NCI-H1436 treated with DMSO at 0.1 percent for 48 hours (cell line): ENCODE results near the gene FBXL12.
A peak's percentile ranks its signal among the peaks of the same experiment; 100 is the strongest.
"Not testable (repeated sequence)": the region's sequence is repeated elsewhere in the genome, so short reads cannot be mapped to it uniquely, and the experiment has no call there.

Source experiments
- DNase-seq: peaks from one replicate; lab custom pipeline; 2025; lab: John Stamatoyannopoulos, UW

Gene FBXL12

GRCh38 chr19:9792206-9793070, 26.4 kb downstream of the FBXL12 start:
- DNase-seq, result peak; percentile 19

GRCh38 chr19:9791552-9792205, 27.2 kb downstream of the FBXL12 start:
- DNase-seq, result peak; percentile 70

- not testable (repeated sequence) for DNase-seq
These were observed 27.9 kb downstream of the FBXL12 start for GRCh38 chr19:9791073-9791367.

- DNase-seq, result not testable (repeated sequence)
These were observed 29.3 kb downstream of the FBXL12 start for GRCh38 chr19:9789579-9789978.

- no peak for DNase-seq
These were observed 29.8 kb downstream of the FBXL12 start for GRCh38 chr19:9789066-9789465.

GRCh38 chr19:9788604-9789003, 30.3 kb downstream of the FBXL12 start:
- DNase-seq, result not testable (repeated sequence)

GRCh38 chr19:9786819-9787218, 32.1 kb downstream of the FBXL12 start:
- DNase-seq, result no peak

- no peak for DNase-seq
These were observed 32.5 kb downstream of the FBXL12 start for GRCh38 chr19:9786342-9786741.

GRCh38 chr19:9785367-9786331, 33.2 kb downstream of the FBXL12 start:
- DNase-seq, result peak; percentile 48

- not testable (repeated sequence) for DNase-seq
These were observed 34.7 kb downstream of the FBXL12 start for GRCh38 chr19:9784163-9784496.

GRCh38 chr19:9782338-9782737, 36.5 kb downstream of the FBXL12 start:
- DNase-seq, result no peak

GRCh38 chr19:9768175-9769112, 50.4 kb downstream of the FBXL12 start, which contains the start of gene ZNF846:
TSS of gene ZNF846 (minus strand) at chr19:9768738. CDS start at chr19:9764950, 3,788 bp downstream.
- peak; percentile 82 for DNase-seq
